GM19438 (cell line): Measurements from ENCODE around the gene SPOCD1.

Experiments used
- ATAC-seq: cut with Tn5 transposase; IDR thresholded peaks from one replicate; pipeline ENCODE4 v1.9.1; 2021; ENCODE audit warnings: low read depth; ENCODE audit not compliant: unreplicated experiment

Gene SPOCD1

DNA sequence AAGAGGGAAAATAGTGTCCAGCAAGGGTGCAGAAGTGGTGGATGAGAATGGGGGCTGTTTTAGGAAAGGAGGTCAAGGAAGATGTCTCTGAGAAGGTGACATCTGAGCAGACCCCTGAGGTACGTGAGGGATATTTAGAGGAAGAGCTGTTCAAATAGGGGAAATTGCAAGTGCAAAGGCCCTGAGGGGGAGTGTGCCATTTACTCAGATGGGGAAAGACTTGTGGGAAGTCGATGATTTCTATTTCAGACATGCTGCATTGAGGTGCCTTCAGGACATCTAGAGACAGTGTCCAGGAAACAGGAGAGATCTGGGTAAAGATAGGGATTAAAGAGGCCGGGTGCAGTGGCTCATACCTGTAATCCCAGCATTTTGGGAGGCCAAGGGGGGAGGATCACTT, 41.3 kb downstream of the SPOCD1 start:
- ATAC-seq = no peak

GRCh38 chr1:31773861-31774260, 42.0 kb downstream of the SPOCD1 start:
- no peak for ATAC-seq

DNA sequence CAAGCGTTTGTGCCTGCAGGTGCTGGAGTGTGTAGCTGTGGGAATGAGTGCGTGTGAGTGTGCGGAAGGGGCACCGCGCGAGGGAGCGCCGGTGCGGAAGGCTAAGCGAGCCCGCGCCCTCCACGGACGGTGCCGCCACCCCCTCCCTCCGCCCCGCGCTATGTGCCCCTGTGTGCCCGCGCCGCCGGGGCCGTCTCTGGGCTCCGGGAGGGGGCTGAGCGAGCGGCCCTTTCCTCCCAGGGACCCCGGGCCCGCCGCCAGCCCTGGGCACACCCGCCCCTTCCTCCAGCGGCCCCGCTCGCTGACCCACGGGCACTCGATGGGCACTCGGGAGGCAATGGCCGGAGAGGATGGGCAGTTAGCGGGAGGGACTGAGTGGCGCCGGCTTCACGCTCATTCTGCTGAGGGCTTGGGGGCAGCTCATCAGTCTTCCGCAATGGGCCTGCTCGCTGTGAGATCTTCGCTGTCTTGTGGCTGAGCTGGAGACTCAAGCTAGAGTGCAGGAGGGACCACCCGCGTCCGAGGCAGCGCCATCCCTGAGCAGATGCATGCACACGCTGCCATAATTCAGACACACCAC, 43.1 kb downstream of the SPOCD1 start:
- no peak for ATAC-seq

- no peak for ATAC-seq
Observed at GRCh38 chr1:31771891-31772668, 43.7 kb downstream of the SPOCD1 start.

GRCh38 chr1:31769720-31770390, 46.0 kb downstream of the SPOCD1 start:
- no peak for ATAC-seq

DNA sequence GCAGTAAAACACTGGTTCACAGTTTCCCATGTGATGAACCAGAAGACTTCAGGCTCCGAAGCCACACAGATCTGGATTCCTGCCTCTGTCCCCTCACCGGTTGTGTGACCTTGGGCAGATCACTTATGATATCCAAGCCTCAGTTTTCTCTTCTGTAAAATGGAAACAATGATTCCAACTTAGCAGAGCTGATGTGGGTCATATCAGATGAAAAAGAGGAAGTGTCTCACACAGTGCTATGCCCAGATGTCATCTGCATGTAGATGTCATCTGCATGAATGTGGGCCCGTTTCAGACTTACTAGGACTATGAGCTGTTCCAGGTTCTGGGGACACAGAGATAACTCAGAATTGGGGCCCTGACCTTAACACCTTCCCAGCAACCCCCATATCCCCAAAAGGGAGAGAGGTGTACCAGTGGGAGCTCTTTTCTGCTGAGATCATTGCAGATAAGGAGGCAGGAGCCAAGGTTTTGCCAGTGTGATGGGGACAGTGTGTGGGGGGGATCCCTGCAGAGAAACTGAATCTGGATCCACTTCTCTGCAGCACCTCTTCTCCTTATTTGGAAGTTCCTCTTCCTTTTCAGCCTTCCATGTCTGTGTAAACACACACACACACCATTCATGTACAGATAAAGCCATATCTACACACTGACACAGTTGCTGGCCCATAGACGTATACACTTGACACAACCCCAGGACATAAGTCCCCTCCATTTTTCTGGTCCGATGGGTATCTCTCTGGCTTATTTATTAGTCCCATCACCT, 46.7 kb downstream of the SPOCD1 start:
- ATAC-seq = no peak

GRCh38 chr1:31768407-31768907, 47.4 kb downstream of the SPOCD1 start:
- no peak for ATAC-seq

- no peak for ATAC-seq
Observed at GRCh38 chr1:31767225-31767624, 48.6 kb downstream of the SPOCD1 start.

GRCh38 chr1:31765516-31765915, 50.3 kb downstream of the SPOCD1 start:
- no peak for ATAC-seq

- ATAC-seq = no peak
Observed at GRCh38 chr1:31765041-31765467, 50.8 kb downstream of the SPOCD1 start.

GRCh38 chr1:31764312-31765040, 51.3 kb downstream of the SPOCD1 start, which contains the start of gene ADGRB2:
TSS of gene ADGRB2 (minus strand) at chr1:31764340. CDS start at chr1:31757221, 7,119 bp downstream.
- no peak for ATAC-seq

DNA sequence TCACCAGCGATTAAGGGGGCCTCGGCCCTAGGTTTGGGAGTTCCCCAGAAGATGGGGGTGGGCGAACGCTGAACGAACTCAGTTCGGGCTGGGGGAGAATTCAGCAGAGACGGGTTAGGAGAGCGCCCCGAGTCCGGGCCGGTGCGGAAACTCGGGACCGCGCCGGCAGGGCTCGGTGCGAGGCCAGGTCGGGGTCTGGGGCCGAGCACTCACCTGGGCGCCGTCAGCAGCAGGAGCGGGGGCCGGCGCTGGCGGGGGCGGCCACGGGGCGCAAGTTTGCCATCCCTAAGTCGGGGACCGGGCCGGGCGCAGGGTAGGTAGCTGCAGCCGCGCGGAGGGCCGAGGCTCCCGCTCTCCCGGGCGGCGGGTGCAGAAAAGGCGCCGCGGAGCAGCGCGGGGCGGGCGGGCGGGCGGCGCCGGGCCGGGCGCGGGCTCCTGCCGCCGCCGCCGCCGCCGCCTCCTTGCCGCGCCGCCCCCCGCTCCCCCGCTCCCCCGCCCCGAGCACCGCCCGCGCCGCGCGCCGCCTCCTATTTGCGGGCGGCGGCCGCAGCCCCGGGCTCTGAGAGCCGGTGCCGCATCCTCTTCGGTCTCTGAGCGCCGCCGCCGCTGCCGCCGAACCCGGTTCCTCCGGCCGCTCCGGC, 52.0 kb downstream of the SPOCD1 start:
- no peak for ATAC-seq

DNA sequence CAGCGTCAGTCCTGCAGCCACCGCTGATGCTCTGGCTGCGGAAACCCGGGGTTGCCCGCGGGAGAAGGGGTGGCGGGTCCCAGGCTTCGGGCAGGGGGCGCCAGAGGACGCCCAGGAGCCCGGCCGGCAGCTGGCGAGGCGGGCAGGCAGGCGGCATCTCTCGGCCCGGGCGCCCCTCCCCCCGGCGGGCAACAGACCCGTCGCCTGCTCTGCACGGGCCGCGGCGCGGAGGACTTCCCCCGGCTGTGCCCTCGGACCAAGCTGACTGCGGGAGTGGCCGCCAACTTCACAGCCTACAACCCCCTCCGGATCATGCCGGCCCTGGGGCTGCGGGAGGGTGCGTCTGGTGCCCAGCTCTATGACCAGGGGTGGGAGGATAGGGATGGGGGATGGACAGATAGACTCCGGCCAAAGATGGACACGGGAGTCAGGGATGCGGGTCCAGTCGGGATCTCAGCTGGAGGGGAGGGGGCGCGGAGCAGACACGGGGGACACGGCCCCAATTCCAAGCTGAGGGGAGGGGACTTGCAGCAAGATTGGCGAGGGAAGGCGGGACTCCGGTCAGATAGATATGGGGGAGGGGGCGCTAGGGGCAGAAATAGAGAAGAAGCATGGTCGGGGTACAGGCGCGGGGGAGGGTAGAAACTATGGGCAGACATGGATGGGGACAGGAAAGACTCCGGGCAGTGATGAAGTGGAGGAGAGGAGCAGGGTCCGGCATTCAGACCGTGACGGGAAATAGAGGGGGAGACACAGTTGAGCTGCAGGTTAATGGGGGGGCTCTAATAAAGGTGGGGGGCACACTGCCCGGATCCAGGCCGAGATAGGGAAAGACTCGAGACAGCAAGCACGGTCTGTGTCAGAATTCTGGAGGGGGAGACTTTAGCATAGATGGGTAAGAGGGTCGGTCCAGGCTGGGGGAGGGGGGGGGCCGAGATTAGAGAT, 52.8 kb downstream of the SPOCD1 start:
- ATAC-seq = no peak

- no peak for ATAC-seq
Observed at GRCh38 chr1:31762323-31762722, 53.5 kb downstream of the SPOCD1 start.

DNA sequence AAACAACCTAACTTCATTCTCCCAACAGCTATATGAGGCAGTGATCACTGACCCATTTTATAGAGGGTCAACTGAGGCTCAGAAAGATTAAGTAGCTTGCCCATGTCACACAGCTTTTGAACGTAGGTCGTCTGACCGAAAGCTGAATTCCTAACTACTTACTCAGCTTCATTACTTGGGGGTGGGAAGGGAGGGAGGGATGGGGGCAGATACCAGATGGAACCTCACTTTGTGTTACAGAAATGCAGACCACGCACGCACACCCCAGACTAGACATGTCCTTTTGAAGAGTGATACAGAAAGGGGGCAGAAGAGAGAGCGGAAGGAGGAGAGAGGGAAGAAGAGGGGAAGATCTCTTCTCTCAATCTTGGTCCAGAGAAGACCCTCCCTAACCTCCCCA, 53.9 kb downstream of the SPOCD1 start:
- no peak for ATAC-seq

- no peak for ATAC-seq
Observed at GRCh38 chr1:31760471-31761470, 55.1 kb downstream of the SPOCD1 start.

GRCh38 chr1:31759298-31760023, 56.4 kb downstream of the SPOCD1 start:
- no peak for ATAC-seq
